Right lobe of liver (tissue), 6 donors: Measurements from ENCODE around the gene GNGT2. TPM values are rescaled to one million over a fixed set of nuclear protein-coding genes. Genes with fewer than 3 reads are reported as not detected.
"Not testable (repeated sequence)": the region's sequence is repeated elsewhere in the genome, so short reads cannot be mapped to it uniquely, and the experiment has no call there.

Experiments used
- ATAC-seq, 4 donors: fragments of 200-7000 bp; cut with Tn5 transposase; one replicate each; pipeline ENCODE4 v1.9.1; 2020; ENCODE audit warnings: mild to moderate bottlenecking in 4 of 4, moderate library complexity in 4 of 4
- DNase-seq, 3 donors: peaks; one replicate each; pipeline ENCODE4 v3.0.0-alpha.2; 2020
- H3K27ac ChIP-seq, 3 donors: fragments of 200-600 bp; one replicate each; pipeline ENCODE4 v1.8.0; 2022
- H3K27me3 ChIP-seq, 2 donors: fragments of 200-600 bp; one replicate each; pipeline ENCODE4 v1.8.0; 2022
- H3K36me3 ChIP-seq, 4 donors: fragments of 200-600 bp; sonication (generic) in 1 of 4; one replicate each; pipeline versions ENCODE4 v1.5.1 to v1.8.0; 2017 to 2022; ENCODE audit warnings: control low read depth in 1 of 4
- H3K4me1 ChIP-seq, 4 donors: fragments of 200-600 bp; sonication (generic) in 1 of 4; one replicate each; pipeline versions ENCODE4 v1.5.1 to v1.8.0; 2017 to 2022; ENCODE audit warnings: control low read depth in 1 of 4
- H3K4me3 ChIP-seq, 3 donors: fragments of 200-600 bp; one replicate each; pipeline ENCODE4 v1.8.0; 2022
- H3K9me3 ChIP-seq, 4 donors: fragments of 200-600 bp; sonication (generic) in 1 of 4; one replicate each; pipeline versions ENCODE4 v1.5.1 to v1.8.0; 2017 to 2022; ENCODE audit warnings: control low read depth in 1 of 4
- POLR2A ChIP-seq: fragments of 450-650 bp; IDR thresholded peaks from one replicate; pipeline ENCODE4 v1.6.1; 2017; ENCODE audit warnings: antibody characterized with exemption, mild to moderate bottlenecking
- WGBS: methylation state at CpG from one replicate; pipeline ENCODE4 v1.1.6; 2018; ENCODE audit warnings: low coverage, low lambda C conversion rate; ENCODE audit not compliant: insufficient coverage; ENCODE audit errors: missing lambda C conversion rate; 5-methylcytosine and 5-hydroxymethylcytosine counted together
- intact Hi-C, 2 donors: fragments of 100-400 bp; cut with DNase I; formaldehyde crosslinking; loops; one replicate each; pipeline versions ENCODE4 v1.11.2 to v1.14.1; 2022
- total RNA-seq, 6 experiments: library from RNA; depleted of rRNA in 2 of 6; stranded (reverse); fragments of >200 nt in 2 of 6; fragmentation: NEBNext Ultra II Directional in 3 of 6; extraction: Animal tissue kit (Norgen Biotek cat#: 25700) in 3 of 6; gene quantifications; one replicate each; pipeline versions ENCODE4 v1.1.0 to v1.2.4, GENCODE V29; 2016 to 2023
- TF ChIP-seq, protein P1 (sequence below), 4 donors: fragments of 200-600 bp in 3 of 4; fragments of 450-650 bp in 1 of 4; IDR thresholded peaks; one replicate each; pipeline versions ENCODE4 v1.5.1 to v1.8.0; 2016 to 2022; ENCODE audit warnings: antibody characterized with exemption in 4 of 4, mild to moderate bottlenecking in 2 of 4
- donor health status: DM: no; HTN: yes; CAD: no.
- donor health status: DM: no; HTN: no; CAD: no.
- donor health status: DM: no; HTN: no; CAD: no.
- donor health status: DM: no; HTN: yes; CAD: no.
- donor health status: DM: no; HTN: yes; CAD: no.

Gene GNGT2
- total RNA-seq, 6 experiments from 2014 or later, result 0.61 to 1.6 (median 1.2) TPM

DNA sequence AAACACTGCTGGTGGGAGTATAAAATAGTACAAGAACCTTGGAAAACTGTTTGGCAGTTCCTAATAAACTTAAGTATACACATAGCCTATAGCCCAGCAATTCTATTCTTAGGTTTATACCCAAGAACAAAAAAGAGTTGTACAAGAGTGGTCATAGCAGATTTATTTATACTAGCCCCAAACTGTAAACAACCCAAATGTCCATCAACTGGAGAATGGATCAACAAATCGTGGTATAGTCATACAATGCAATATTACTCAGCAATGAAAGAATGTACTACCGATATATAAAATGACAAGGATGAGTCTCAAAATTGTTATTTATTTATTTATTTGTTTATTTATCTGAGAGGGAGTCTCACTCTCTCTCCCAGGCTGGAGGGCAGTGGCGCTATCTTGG lies 23.1 kb downstream of the GNGT2 start:
- ATAC-seq (no peak), DNase-seq (no peak)
- H3K4me1 ChIP-seq, result no peaks in the 10 kb centered on the region
- no peaks in the 10 kb centered on the region for H3K9me3 ChIP-seq
- 94% methylated on average over 3 of the region's 3 CpGs for WGBS
- no peak overlapping the region for H3K27ac ChIP-seq
- H3K36me3 ChIP-seq, result no peaks in the 10 kb centered on the region
- H3K27me3 ChIP-seq, result no peaks in the 10 kb centered on the region
- TF ChIP-seq, protein P1, sequence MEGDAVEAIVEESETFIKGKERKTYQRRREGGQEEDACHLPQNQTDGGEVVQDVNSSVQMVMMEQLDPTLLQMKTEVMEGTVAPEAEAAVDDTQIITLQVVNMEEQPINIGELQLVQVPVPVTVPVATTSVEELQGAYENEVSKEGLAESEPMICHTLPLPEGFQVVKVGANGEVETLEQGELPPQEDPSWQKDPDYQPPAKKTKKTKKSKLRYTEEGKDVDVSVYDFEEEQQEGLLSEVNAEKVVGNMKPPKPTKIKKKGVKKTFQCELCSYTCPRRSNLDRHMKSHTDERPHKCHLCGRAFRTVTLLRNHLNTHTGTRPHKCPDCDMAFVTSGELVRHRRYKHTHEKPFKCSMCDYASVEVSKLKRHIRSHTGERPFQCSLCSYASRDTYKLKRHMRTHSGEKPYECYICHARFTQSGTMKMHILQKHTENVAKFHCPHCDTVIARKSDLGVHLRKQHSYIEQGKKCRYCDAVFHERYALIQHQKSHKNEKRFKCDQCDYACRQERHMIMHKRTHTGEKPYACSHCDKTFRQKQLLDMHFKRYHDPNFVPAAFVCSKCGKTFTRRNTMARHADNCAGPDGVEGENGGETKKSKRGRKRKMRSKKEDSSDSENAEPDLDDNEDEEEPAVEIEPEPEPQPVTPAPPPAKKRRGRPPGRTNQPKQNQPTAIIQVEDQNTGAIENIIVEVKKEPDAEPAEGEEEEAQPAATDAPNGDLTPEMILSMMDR (IDR thresholded peaks at IDR 0.05), result no peak
- no peak for TF ChIP-seq POLR2A
- no peak overlapping the region for H3K4me3 ChIP-seq
- intact Hi-C loops, result no loop called here

DNA sequence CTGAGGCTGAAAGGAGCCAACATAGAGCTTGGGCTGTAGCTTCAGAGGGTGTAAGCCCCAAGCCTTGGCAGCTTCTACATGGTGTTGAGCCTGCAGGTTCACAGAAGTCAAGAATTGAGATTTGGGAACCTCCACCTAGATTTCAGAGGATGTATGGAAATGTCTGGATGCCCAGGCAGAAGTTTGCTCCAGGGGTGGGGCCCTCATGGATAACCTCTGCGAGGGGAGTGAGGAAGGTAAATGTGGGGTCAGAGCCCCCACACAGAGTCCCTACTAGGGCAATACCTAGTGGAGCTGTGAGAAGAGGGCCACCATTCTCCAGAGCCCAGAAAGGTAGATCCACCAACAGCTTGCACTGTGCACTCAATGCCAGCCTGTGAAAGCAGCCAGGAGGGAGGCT lies 25.0 kb downstream of the GNGT2 start:
- WGBS, result no CpG with 5 or more reads among the region's 1 CpG

DNA sequence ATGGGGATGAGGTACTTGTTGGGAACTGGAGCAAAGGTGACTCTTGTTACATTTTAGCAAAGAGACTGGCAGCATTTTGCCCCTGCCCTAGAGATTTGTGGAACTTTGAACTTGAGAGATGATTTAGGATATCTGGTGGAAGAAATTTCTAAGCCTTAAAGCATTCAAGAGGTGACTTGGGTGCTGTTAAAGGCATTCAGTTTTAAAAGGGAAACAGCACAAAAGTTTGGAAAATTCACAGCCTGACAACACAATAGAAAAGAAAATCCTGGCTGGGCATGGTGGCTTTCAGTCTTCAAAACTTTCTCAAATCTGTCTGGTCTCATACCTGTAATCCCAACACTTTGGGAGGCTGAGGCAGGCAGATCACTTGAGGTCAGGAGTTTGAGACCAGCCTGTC lies 25.9 kb downstream of the GNGT2 start:
- not testable (repeated sequence) for H3K4me1 ChIP-seq, H3K27me3 ChIP-seq, H3K36me3 ChIP-seq, H3K4me3 ChIP-seq, ATAC-seq, H3K27ac ChIP-seq, H3K9me3 ChIP-seq, DNase-seq
- intact Hi-C loops, result loop anchor here in 1 of 2 donors (5.0 kb wide), 1 partner anchor 43 kb away; no protein-coding TSS in a partner anchor

More for the DNA sequence above, 25.0 kb downstream of the GNGT2 start:
- H3K27ac ChIP-seq, intact Hi-C loops, H3K4me3 ChIP-seq, H3K4me1 ChIP-seq, H3K9me3 ChIP-seq, H3K27me3 ChIP-seq, H3K36me3 ChIP-seq, ATAC-seq, DNase-seq: not testable (repeated sequence)

DNA sequence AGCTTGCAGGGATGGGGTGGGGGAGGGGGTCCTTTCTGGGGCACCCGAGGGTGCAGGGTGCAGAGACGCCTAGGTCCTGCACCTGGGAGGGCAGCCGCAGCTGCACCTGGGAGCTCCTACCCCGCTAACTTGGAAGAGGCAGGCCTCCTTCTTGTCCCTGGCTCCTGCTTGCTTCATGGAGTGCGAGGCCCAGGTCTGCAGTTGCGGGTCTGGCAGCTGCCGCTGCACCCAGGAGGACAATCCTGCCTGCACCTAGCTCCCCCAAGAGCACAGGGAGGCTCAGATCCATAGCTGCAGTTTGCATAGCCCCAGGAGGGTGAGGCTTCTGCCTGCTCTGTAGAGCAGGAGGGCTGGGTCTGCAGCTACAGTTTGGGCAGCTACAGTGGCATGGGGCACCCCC lies 26.6 kb downstream of the GNGT2 start:
- TF ChIP-seq, protein P1 (IDR thresholded peaks at IDR 0.05), result no peak
- no peak for TF ChIP-seq POLR2A
- H3K27me3 ChIP-seq, result no peaks in the 10 kb centered on the region
- H3K4me1 ChIP-seq, result no peaks in the 10 kb centered on the region
- no CpG with 5 or more reads among the region's 7 CpGs for WGBS
- no peak overlapping the region for H3K4me3 ChIP-seq
- no peaks in the 10 kb centered on the region for H3K36me3 ChIP-seq
- ATAC-seq (peak in 1 of 4 donors; percentile 11), DNase-seq (no peak)
- H3K9me3 ChIP-seq, result no peaks in the 10 kb centered on the region
- intact Hi-C loops, result loop anchor here in 1 of 2 donors (5.0 kb wide), 1 partner anchor 44 kb away; no protein-coding TSS in a partner anchor
- H3K27ac ChIP-seq, result no peak overlapping the region

DNA sequence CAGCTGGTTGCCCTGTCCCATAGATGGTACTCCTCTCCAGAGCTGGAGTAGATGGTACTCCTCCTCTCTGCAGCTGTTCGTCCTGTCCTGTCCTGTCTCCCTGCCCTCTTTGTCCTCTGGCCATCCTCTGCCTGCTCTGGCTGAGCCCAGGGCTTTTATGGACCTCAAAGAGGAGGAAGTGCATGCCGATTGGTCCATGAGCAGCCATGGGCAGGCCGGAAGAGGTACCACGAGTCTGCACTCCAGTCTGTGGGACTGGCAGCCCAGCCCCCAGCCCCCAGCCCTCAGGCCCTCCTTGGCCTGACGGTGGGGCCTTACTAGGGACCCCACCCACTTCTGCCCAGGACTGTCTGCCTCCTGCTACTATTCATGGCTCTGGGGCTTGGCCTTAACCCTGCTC lies 27.0 kb downstream of the GNGT2 start:
- no peak overlapping the region for H3K27ac ChIP-seq
- no peaks in the 10 kb centered on the region for H3K27me3 ChIP-seq
- TF ChIP-seq, protein P1 (IDR thresholded peaks at IDR 0.05), result no peak
- TF ChIP-seq POLR2A, result no peak
- ATAC-seq (peak in 1 of 4 donors; percentile 14), DNase-seq (no peak)
- no peaks in the 10 kb centered on the region for H3K4me1 ChIP-seq
- no peak overlapping the region for H3K4me3 ChIP-seq
- WGBS, result 64% methylated on average over 3 of the region's 5 CpGs
- H3K9me3 ChIP-seq, result no peaks in the 10 kb centered on the region
- no peaks in the 10 kb centered on the region for H3K36me3 ChIP-seq
- intact Hi-C loops, result loop anchor here in 1 of 2 donors (5.0 kb wide), 1 partner anchor 44 kb away; no protein-coding TSS in a partner anchor
